Fibroblast of skin of scalp (primary cell): ENCODE data around the gene KCNQ1.
A peak's percentile ranks its signal among the peaks of the same experiment; 100 is the strongest.

Source experiments
- DNase-seq: peaks from one replicate; pipeline ENCODE4 v3.0.0-alpha.2; 2013

The KCNQ1 gene

DNA sequence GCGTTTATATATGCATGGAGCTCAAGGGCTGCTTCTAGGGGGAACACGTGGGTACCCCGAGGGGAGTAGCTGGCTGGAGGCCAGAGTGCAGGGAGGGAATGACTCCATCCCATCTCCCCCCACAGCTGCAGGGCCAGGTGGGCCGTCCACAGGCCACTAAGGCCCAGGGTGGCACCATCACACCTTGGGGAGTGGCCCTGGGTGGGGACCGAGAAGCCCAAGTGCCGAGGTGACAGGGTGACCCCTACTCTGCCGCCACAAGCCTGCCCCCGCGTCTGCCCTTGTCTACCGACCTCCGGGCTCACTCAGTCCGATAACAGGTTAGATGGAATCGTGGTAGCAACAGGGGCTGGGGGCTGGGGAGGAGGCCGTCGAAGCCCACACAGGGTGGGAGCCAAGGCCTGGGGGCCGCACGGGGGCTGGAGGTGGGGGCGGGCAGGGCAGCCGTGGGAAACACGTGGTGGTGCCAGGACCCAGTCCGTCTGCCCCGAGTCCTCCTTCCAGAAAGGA, 129.3 kb downstream of the KCNQ1 start:
- DNase-seq: no peak

DNA sequence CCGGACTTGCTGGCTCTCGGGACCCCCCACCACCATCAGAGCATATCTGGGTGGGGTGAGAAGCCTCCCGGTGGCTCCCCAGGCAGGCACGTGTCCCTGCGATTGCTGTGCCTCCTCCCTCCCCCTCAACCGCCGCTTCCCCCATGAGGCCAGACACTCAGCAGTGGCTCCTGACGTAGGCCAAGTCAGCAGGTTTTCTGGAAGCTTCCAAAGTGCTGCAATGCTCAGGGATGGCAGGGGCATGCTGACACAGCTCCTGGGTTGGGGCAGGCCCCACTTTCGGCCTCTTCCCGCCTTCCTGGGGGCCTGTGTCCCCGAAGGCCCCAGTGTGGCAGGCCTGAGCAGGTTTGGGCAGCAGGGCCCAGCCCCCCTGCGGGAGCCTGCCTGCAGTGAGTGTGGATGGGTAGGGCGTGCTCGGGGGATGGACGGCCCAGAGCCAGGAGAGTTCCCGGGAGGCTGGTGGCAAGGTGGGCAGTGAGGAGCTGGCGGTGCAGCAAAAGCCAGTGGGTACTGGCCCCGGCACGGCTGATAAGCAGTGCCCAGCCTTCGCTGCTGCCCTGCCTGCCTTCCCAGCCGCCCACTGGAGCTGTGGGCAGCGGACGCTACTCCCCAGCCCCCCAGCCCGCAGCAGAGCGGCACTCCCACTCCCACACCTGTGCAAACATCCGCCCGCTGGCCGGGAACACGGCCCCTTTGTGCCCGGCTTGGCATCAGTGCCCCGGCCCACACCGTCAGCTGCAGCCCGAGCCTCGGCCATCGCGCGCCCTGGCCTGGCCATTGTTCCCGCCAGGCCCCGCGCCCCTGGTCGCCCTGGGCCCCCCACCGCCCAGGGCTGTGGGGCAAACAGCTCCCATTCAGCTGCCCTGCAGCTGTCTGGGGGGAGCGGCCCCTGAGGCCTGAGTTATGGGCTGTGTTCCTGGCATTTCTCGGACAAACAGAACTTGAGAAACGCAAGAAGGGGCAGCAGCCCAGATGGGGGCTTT, 130.0 kb downstream of the KCNQ1 start:
- DNase-seq: no peak

DNA sequence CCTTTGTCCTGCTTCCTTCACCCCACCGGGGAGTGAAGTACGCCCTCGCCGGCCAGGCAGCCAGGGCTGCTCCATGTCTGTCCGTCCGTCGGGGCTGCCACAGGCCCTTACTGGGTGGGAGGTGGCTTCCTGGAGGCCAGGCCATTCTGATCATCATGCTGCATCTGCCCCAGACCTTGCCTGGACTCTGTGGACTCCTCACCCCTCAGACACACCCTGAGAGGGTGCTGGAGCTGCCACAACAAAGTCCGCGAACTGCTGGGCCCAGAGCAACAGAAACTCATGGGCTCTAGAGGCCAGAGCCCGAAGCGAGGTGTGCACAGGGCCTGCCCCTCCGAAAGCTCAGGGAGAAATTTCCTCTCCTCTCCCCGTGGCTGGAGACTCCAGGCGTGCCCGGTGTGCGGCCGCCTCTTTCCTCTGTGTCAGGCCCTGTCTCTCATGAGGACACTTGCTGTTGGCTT, 130.8 kb downstream of the KCNQ1 start:
- DNase-seq: no peak

DNA sequence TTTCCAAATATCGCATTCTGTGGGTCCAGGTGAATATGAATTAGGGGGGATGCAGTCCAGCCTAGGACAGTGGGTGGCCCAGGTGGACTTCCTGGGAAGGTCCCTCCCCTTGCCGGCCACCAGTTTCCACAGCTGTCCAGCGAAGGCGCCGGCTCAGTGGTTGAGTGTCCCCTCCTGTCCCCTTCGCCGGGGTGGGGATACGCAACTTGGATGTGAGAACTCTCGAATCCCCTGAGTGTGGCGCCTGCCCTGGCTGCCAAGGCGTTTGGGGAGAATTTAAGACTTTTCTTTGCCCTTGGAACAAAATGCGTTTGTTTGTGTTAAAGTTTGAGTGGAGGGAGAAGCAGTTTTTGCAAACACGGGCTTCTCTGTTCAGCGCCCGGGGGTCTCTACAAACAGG, 131.3 kb downstream of the KCNQ1 start:
- DNase-seq: no peak

DNA sequence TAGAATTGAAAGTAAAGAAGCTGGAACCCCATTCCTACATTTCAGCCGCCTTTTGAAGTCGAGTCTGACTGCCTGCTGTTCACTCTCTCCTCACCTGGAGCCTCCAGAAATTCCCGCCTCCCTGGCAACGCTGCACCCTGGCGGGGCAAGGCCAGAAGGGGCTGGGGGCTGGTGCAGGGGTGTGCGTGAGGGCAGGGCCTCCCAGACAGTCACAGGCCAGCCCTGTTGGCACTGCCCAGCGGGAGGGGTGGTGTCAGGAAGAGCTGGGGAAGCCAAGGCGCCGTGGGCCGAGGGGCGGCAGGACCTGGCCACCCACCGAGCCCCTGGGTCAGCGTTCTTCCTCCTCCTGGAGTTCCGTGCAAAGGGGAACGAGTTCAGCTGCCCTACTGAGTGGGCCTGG, 131.7 kb downstream of the KCNQ1 start:
- DNase-seq: no peak

DNA sequence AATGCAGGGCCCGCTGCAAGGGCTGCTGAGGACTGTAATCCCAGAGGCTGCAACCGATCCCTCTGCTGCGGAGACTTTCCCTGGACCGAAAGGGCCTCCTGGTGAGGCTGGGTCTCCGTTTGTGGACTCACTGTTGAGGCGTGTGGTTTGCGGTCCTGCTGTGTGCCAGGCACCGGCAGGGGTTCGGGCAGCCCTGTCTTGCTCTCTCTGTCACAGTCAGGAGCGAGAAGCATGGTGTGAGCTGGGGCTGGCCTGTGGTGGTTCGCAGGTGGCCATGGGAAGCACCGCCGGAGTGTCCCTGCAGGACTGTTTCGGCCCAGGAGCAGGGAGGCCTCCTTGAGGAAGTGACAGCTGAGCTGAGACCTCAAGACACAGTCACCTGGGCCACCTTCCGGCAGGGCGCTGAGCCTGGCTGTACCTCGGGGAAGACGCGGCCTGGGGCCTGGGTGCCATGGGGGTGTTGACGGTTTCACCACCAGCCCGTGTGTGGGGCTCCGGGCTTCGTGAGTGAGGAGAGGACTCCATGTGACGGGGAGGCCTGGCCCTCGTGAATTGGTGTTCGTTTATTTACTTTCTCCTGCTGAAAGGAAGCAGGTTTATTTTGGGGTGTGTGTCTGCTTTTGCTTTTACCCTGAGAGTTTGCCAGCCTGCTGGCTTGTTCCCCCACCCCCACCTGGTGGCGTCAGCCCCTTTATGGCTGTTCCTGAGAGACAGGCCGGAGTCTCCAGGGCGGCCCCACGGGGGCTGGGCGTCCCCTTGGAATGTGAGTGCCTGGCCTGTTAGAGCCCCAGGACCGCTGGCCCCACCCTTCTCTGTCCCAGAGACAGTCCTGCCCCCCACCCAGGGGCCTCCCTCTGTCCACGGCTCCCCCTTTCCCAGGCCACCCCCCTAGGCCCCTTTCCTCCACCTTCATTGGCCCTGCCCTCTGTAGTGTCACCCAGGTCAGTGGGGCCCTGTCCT, 132.5 kb downstream of the KCNQ1 start:
- DNase-seq: no peak

DNA sequence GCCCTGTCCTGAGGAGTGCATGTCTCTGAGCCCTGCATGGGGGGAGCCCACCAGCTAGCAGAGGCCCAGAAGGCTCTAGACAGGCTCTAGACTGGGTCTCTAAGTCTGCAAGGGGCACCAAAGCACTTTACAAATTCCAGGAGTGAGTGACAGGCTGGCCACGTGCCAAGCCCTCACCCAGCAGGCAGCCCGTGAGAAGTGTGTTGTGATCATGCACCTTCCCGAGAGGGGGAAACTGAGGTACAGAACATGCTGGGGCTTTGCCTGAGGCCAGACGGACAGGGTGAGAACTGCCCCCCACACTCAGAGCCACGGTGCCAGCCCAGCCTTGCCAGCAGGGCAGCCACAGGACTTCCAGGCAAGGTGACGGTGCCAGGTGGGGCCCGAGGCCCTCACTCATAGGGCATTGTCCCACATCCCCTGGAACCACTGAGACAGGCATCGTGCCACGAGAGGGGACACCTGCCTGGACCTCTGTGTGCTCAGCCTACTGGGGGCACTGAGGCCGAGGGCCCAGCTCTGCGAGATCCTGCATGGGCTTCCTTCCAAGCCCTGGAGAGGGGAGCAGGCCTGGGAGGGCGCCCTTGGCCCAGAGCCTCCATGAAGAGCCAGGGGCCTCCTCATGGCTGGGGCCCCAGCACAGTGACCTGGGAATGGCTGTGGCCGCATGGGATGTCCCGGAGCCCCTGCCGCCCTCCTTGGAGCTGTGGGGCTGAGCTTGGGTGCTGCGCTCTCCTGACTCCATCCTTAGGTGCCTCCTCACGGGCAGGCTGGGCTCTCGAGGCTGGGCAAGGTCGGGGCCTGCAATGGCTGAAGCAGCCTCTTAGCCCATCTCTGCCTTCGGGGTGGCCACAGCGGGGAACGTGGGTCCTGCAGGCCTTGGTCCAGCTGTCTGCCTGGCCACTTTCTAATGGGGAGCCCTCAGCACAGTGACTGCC, 133.5 kb downstream of the KCNQ1 start:
- no peak for DNase-seq

DNA sequence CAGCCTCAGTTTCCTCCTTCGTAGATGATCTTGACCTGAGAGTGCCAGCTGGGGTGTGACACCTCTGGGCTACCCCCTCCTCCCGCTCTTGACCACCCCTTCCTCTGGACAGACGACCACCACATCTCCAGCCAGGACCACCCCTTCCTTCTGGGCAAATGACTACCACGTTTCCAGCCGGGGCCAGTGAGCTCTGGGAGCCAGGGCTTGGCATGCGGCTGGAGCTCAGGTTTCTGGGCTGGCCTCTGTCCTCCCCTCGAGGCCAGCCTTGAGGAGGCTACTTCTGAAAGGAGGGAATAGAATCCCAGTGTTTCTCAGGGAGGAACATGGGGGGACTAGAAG, 134.1 kb downstream of the KCNQ1 start:
- DNase-seq: no peak

DNA sequence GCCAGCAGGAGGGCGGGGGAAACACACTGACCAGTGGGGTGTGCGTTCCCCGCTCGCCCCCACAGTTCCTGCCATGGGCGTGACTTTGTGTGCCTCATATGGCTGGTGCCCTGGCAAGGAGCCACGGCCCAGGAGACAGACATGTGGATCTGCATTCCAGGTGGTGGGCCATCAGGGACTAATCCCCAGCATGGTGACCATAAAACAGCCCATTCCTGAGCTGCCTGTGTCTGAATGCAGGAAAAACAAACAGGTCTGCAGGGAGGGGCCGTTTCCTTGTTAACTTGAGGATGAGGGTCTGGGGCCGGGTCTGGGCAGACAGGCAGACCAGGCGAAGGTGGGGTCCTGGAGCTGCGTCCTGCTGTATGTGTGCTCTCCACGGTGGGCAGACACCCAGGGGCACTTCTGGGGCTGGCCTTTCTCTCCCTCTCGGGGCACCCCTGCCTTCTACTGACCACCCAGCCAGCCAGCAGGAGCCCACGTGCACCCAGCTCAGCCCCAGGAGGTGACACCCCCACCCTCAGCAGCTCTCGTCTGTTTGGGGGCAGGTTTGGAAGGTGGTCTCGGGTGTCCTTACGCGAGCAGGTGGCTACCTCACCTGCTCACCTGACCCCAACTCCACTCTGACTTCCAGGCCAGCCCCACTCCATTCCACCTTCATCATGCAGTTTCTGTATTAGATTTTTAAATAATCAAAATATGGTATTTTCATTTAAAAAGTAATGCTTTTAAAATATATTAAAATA, 134.7 kb downstream of the KCNQ1 start:
- DNase-seq: no peak

DNA sequence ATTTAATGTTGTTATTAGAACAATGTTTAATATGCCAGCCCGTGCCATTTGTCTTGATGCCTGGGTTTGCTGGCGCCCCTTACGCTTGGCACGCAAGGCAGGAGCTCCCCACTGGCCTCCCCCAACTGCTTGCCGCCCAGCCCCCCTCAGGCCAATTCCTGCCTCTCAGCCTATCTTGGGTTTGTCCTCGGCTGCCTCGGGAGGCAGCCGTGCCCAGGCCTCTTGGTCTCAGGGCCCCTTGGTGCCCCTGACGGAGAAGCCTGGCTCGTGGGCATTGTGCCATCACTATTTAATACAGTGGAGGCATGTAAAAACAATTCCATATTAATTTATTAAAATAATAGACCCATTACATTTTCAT, 135.2 kb downstream of the KCNQ1 start:
- DNase-seq: no peak

DNA sequence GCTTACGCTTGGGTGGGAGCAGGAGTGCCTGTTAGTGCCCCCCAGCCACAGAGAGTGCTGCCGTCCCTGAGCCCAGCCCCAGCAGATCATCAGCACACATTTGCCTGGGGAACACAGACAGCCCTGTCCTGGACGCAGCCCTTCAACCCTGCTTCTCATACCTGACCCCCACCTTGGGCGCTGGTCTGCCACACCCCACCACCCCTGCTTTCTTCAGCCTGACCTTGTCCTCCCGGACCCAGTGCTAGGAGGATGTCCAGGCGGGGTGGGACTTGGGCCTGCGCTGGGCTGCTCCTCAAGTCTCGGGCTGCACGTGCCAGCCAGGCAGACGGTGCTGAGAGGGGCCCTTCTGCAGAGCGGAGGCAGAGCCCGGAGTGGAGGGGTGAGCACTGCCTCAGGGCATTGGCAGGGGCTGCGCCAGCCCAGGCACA, 135.8 kb downstream of the KCNQ1 start:
- DNase-seq: no peak

DNA sequence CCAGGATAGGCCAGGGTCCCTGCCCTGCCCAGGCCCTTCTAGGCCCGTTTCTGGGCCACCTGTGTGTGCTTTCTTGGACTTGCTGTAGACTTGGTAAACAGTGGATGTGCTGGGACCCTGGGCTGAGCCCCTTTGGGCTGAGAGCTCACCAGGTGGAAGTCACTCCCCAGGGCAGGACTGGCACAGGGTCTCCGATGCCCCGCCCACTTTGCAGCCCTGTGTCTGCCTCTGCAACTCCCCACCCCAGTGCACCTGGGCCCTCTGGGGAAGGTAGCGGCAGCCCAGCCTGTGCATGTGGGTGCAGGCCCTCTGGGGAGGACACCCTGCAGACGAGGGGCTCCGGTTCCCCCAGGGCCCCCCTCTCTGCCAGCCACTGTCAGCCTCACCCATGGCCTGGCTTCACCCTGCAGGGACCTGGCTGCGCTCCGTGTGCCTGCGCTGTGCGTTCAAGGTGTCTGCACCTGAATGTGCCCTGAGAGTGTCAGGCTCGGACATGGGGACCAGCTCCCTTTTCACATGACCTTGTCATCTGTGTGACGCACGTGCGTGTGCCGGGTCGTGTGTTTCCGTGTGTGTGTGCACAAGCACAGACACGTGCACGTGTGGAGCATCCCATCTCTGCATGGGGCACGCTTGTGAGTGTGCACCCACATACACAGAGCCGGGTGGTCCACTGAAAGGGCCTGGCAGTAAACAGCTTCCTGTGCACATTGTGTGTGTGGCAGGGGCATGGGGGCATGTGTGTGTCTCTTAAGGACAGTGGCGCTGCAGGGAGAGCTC, 136.5 kb downstream of the KCNQ1 start:
- DNase-seq: no peak

DNA sequence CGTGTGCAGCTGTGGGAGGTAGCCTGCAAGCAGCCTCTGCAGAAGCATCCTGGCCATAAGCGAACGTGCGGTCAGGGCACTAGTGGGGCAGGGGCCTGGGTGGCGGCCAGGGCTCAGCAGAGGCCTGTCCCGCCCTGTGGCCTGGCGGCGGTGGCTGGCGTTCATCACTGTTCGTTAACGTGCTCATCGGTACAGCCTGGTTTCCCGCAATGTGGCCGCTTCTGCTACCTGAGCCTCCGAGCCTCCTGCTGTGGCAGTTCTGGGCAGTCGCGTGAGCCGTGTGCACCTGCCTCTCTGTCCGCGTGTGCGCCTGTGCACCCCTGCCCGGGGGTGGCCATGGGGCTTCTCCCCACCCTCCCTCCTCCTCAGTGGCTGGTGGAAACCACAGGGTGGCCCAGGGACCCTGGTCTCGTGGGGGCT, 137.1 kb downstream of the KCNQ1 start:
- DNase-seq: no peak

DNA sequence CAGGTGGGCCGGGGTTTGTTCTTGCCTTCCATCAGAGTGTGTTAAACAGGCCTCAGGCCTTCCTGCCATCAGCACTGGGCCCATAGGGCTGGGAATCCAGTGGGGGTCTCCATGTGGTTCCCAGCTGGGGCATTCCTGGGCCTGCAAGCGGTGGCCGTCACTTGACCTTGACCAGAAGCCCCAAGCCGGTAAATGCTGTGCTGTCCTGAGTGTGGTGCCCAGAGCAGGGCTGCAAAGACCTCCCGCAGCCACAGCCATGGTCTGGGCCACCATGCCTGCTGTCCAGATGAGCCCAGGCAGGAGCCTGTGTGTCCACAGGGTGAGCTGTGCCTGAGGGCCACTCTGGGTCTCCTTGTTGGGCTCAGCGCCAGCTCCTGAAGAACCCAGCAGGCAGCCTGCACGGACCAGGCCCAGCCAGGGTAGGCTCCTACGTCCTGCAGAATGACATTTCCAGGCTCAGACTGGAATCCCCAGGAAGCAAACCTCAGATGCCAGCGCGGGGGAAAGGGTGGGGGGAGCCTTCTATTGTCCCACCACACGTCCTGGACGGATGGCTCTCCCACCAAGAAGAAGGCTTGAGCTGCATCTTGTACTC, 137.6 kb downstream of the KCNQ1 start:
- DNase-seq: peak; percentile 24

DNA sequence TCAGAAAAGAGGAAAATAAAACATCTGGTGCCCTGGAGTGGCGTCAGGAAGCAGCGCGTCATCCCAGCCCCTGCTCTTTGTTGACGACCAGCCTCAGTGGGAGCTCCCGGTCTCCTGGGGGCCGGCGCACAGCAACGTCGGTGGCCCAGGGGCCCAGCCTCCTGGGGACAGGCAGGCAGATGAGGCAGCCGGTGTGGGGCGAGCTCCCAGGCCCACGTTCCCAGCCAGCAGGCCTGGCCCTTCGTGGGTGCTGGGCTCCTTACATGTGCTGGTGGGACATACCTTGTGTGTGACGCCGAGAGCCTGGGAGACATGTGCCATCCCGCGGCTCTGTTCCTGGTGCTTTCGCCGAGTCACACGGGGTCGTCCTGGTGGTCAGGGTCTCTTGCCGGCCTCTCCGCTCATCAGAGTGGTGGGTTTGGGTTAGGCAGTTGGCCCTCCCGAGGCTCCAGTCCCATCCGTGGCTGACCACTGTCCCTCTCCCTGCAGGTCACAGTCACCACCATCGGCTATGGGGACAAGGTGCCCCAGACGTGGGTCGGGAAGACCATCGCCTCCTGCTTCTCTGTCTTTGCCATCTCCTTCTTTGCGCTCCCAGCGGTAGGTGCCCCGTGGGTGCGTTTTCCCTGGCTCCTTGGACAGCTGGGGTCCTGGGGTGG, 138.3 kb downstream of the KCNQ1 start:
- no peak for DNase-seq

DNA sequence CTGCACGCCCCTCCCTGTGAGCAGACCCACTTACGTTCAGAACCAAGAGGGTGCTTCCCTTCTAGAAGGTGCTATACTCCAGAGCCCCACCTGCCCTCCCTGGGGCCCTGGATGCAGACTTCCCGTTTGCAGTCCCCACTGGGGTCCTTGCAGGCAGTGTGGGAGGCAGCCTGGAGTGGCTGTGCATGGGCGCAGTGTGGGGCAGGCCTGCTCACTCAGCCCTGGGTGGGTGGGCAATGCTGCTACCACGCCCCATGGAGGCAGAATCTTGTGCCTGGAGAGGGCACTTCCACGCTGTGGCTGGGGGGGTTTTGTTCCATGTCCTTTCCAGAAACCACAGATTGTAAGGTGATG, 138.8 kb downstream of the KCNQ1 start:
- DNase-seq: no peak

DNA sequence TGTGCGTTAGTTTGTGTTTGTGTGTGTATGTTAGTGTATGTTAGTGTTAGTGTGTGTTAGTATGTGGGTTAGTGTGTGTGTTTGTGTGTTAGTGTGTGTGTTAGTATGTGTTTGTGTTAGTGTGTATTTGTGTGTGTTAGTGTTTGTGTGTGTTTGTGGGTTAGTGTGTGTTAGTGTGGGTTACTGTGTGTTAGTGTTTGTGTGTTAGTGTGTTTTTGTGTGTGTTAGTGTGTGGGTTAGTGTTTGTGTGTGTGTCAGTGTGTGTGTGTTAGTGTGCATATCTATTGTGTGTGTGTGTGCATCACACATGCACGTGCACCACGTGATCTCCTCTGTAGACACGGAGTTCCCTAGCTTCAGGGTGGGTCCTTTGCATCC, 139.6 kb downstream of the KCNQ1 start:
- DNase-seq: no peak

DNA sequence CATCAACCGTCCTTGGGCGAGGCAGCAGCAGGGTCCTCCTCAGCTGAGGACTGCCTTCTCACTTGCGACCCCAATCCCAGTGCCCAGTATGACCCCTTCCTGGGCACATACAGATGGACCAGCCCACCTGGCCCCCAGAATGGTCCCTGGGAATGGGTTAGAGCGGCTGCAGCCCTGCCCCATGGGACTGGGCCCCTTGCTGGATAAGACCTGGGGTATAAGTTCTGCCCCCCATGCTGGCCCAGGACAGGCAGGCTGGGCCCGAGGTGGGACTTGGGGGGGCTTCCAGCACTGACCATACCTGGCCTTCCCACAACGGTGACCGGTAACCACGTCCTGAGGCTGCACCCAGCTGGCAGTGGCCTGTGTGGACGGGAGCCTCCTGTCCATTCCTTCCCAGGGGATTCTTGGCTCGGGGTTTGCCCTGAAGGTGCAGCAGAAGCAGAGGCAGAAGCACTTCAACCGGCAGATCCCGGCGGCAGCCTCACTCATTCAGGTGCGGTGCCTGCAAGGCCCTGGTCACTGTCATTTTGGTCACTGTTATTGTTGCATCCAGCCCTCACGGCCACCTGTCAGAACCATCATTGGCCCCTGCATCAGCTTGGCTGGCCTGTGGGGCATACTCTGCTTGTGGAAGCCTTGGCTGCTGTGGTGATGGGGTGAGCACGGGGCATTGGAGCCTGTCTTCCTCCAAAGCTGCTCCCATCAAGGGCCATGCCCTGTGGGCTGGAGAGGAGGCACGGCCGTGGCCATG, 140.2 kb downstream of the KCNQ1 start:
- DNase-seq: no peak

DNA sequence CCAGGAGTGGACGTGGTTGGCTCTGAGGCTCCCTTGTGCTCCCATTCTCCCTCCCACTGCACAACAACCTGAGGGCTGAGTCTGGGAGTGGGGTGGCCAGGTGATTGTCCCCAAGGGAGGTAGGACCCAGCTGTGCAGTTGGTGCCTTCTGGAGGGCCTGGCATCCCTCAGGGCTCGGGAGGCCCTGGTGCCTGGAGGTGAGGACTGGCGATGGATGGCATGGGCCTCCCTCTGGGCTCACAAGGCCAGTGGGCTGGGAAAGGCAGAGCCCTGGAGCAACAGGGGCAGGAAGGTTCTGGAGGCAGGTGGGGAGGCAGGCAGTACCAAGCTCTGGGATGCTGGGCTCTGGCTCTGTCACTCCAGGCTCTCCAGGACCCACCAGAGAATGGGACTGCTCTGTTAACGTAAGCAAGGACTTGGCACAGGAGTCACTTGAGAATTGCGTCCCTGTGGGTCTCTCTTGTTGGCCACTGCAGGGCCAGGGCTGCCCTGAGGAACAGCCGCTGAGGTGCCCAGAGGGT, 140.8 kb downstream of the KCNQ1 start:
- no peak for DNase-seq
